Erythroblast (primary cell): ENCODE results near the gene FBXO8.

Experiments used
- GATA1 ChIP-seq: IDR thresholded peaks from 2 replicates; pipeline ENCODE4 v1.6.1; 2011; ENCODE audit warnings: low read depth, mild to moderate bottlenecking, control low read depth, low read length, moderate library complexity
- POLR2A ChIP-seq: IDR thresholded peaks from 2 replicates; pipeline ENCODE4 v1.6.1; 2011; ENCODE audit warnings: mild to moderate bottlenecking, low read length

DNA sequence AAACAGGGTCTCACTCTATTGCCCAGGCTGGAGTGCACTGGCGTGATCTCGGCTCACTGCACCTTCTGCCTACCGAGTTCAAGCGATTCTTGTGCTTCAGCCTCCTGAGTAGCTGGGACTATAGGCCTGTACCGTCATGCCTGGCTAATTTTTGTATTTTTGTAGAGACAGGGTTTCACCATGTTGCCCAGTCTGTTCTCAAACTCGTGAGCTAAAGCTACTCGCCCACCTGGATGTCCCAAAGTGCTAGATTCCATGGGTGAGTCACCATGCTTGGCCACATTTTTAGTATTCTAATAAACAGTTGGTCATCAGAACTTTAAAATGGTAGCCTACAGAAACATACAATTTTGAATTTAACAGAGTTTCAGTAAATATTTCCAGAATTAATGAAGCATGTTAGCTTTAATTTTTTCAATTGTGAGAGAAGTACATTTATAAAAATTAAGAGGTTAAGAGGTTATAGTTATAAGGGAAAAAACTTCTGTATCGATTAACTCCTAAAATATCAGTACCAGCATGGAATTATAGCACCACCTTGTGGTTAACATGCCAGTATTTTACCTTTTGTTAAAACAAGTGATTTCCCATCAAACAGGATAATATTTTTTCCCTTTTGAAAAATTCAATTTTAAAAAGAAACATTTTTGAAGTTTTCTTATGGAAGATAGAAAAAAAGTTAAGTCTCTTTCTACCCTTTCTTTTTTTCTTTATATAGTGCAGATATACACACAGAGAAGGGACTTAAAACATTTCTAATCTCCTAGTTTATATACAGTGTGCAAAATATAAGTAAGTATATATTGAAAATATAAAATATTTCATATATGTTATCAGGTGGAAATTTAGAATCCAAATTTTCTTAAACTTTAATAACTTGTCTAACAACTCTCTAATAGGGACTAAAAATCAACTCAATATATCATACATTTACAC, 35.6 kb upstream of the FBXO8 start:
- TF ChIP-seq POLR2A (no peak), GATA1 (no peak)
